COLO829 (cell line): ENCODE data around the gene RAB3A.

Experiments
- DNase-seq: peaks from one replicate; pipeline ENCODE4 v3.0.0; 2012; ENCODE audit warnings: low spot score

RAB3A gene

GRCh38 chr19:18203863-18204393, at the start of gene RAB3A:
RAB3A (minus strand) TSS chr19:18204042; CDS start chr19:18202740, 1,302 bp downstream.
- DNase-seq: peak; percentile 98

- no peak for DNase-seq
Measured at GRCh38 chr19:18253130-18253529, 49.3 kb upstream of the RAB3A start.

GRCh38 chr19:18252370-18252717, 48.5 kb upstream of the RAB3A start:
- no peak for DNase-seq

- peak; percentile 77 for DNase-seq
Measured at GRCh38 chr19:18251587-18252369, 47.9 kb upstream of the RAB3A start.

- no peak for DNase-seq
Measured at GRCh38 chr19:18249834-18250233, 46.0 kb upstream of the RAB3A start.

GRCh38 chr19:18245297-18245696, 41.5 kb upstream of the RAB3A start:
- DNase-seq: no peak

- no peak for DNase-seq
Measured at GRCh38 chr19:18239303-18239702, 35.5 kb upstream of the RAB3A start.

- no peak for DNase-seq
Measured at GRCh38 chr19:18234194-18234593, 30.4 kb upstream of the RAB3A start.

- DNase-seq: peak; percentile 50
Measured at GRCh38 chr19:18233224-18233825, 29.5 kb upstream of the RAB3A start.

GRCh38 chr19:18232540-18233223, 28.8 kb upstream of the RAB3A start:
- DNase-seq: no peak

- DNase-seq: no peak
Measured at GRCh38 chr19:18231775-18232174, 27.9 kb upstream of the RAB3A start.

- peak; percentile 60 for DNase-seq
Measured at GRCh38 chr19:18230941-18231734, 27.3 kb upstream of the RAB3A start.

GRCh38 chr19:18229915-18230314, 26.1 kb upstream of the RAB3A start:
- no peak for DNase-seq

- DNase-seq: no peak
Measured at GRCh38 chr19:18229474-18229873, 25.6 kb upstream of the RAB3A start.

- DNase-seq: no peak
Measured at GRCh38 chr19:18227781-18228271, 24.0 kb upstream of the RAB3A start.

GRCh38 chr19:18226956-18227780, 23.3 kb upstream of the RAB3A start:
- no peak for DNase-seq

- no peak for DNase-seq
Measured at GRCh38 chr19:18225702-18226468, 22.0 kb upstream of the RAB3A start, which contains the start of gene PDE4C. PDE4C (minus strand) TSS chr19:18226438; CDS start chr19:18226415, 23 bp downstream.

- DNase-seq: no peak
Measured at GRCh38 chr19:18225355-18225701, 21.5 kb upstream of the RAB3A start.

GRCh38 chr19:18224525-18225354, 20.9 kb upstream of the RAB3A start:
- peak; percentile 99 for DNase-seq
